NCI-H460 (cell line): Measurements from ENCODE around the gene KRTDAP. TPM values are rescaled to one million over a fixed set of nuclear protein-coding genes. Genes with fewer than 3 reads are reported as not detected.

Experiments
- DNase-seq: peaks from one replicate; pipeline ENCODE4 v3.0.0-alpha.2; 2016; ENCODE audit warnings: low read depth; ENCODE audit errors: extremely low read depth
- total RNA-seq: library from RNA; depleted of rRNA; stranded (reverse); fragments of >200 nt; shearing (Covaris generic); gene quantifications from 2 replicates; pipeline ENCODE4 v1.2.3, GENCODE V29; 2014; rRNA removed

KRTDAP gene
- total RNA-seq, 1 experiment from 2014 or later = not detected

GRCh38 chr19:35458192-35458591 is 32.1 kb downstream of the KRTDAP start:
- DNase-seq = no peak

GRCh38 chr19:35457173-35457572 is 33.1 kb downstream of the KRTDAP start:
- no peak for DNase-seq

- DNase-seq = no peak
Observed at GRCh38 chr19:35455616-35456201, 34.6 kb downstream of the KRTDAP start.

- DNase-seq = no peak
Observed at GRCh38 chr19:35454663-35455062, 35.6 kb downstream of the KRTDAP start.

GRCh38 chr19:35451338-35452096 is 38.7 kb downstream of the KRTDAP start:
- DNase-seq = no peak

- DNase-seq = no peak
Observed at GRCh38 chr19:35449359-35450043, 40.8 kb downstream of the KRTDAP start.

GRCh38 chr19:35447606-35448469 is 42.4 kb downstream of the KRTDAP start, which contains the start of gene FFAR2:
TSS of gene FFAR2 (plus strand) at chr19:35448257. CDS start at chr19:35449715, 1,458 bp downstream.
- no peak for DNase-seq

GRCh38 chr19:35445826-35446593 is 44.3 kb downstream of the KRTDAP start:
- no peak for DNase-seq

GRCh38 chr19:35444735-35445134 is 45.5 kb downstream of the KRTDAP start:
- no peak for DNase-seq

GRCh38 chr19:35442091-35442490 is 48.2 kb downstream of the KRTDAP start:
- DNase-seq = no peak

GRCh38 chr19:35439921-35440320 is 50.3 kb downstream of the KRTDAP start:
- no peak for DNase-seq

- no peak for DNase-seq
Observed at GRCh38 chr19:35438527-35438926, 51.7 kb downstream of the KRTDAP start.

GRCh38 chr19:35438096-35438495 is 52.2 kb downstream of the KRTDAP start:
- no peak for DNase-seq

- no peak for DNase-seq
Observed at GRCh38 chr19:35437406-35437951, 52.8 kb downstream of the KRTDAP start.

Other genes starting within 250 kb of the KRTDAP start
- gene LSR, start 241.5 kb downstream of the KRTDAP start, total RNA-seq = 0.10 and 0.63 TPM in 2 replicates
- 42.8 and 43.9 TPM in 2 replicates for gene USF2, start 221.5 kb downstream of the KRTDAP start, total RNA-seq
- not detected in 2 replicates for gene HAMP, start 207.9 kb downstream of the KRTDAP start, total RNA-seq
- gene MAG, start 198.3 kb downstream of the KRTDAP start, total RNA-seq = not detected in 2 replicates
- gene CD22, start 161.3 kb downstream of the KRTDAP start, total RNA-seq = not detected in 2 replicates
- gene FFAR1, start 142.6 kb downstream of the KRTDAP start, total RNA-seq = not detected in 2 replicates
- not detected in 2 replicates for gene FFAR3, start 132.0 kb downstream of the KRTDAP start, total RNA-seq
- gene GPR42, start 119.4 kb downstream of the KRTDAP start, total RNA-seq = not detected in 2 replicates
- not detected in 2 replicates for gene FFAR2, start 42.2 kb downstream of the KRTDAP start, total RNA-seq
- gene DMKN, start 23.2 kb upstream of the KRTDAP start, total RNA-seq = 0.40 TPM in 1 of 2 replicates, not detected in the other
- gene SBSN, start 37.8 kb upstream of the KRTDAP start, total RNA-seq = not detected in 2 replicates
- gene GAPDHS, start 43.0 kb upstream of the KRTDAP start, total RNA-seq = not detected in 2 replicates
- gene TMEM147, start 55.2 kb upstream of the KRTDAP start, total RNA-seq = 231 and 277 TPM in 2 replicates
- gene ATP4A, start 73.2 kb upstream of the KRTDAP start, total RNA-seq = not detected in 2 replicates
- not detected in 2 replicates for gene PMIS2, start 95.7 kb upstream of the KRTDAP start, total RNA-seq
- gene HAUS5, start 122.3 kb upstream of the KRTDAP start, total RNA-seq = 8.6 and 9.9 TPM in 2 replicates
- 72.5 and 80.0 TPM in 2 replicates for gene RBM42, start 138.6 kb upstream of the KRTDAP start, total RNA-seq
- gene ETV2, start 151.3 kb upstream of the KRTDAP start, total RNA-seq = 0.30 TPM in 1 of 2 replicates, not detected in the other
- 297 and 343 TPM in 2 replicates for gene COX6B1, start 157.9 kb upstream of the KRTDAP start, total RNA-seq
- gene UPK1A, start 176.1 kb upstream of the KRTDAP start, total RNA-seq = 0.25 TPM in 1 of 2 replicates, not detected in the other
- not detected in 2 replicates for gene ZBTB32, start 214.1 kb upstream of the KRTDAP start, total RNA-seq
- gene KMT2B, start 227.5 kb upstream of the KRTDAP start, total RNA-seq = 7.7 and 9.4 TPM in 2 replicates